Inflammatory macrophage treated with lipopolysaccharide for 4 hours (primary cell): ENCODE results near the gene ACVR1.

Source experiments
- DNase-seq: peaks from one replicate; pipeline ENCODE4 v3.0.0-alpha.2; 2020

Gene ACVR1

GRCh38 chr2:157691695-157692094 lies 184.4 kb downstream of the ACVR1 start:
- no peak for DNase-seq

- DNase-seq, result no peak
These were observed 185.0 kb downstream of the ACVR1 start for GRCh38 chr2:157691131-157691530.
